Measurements from ENCODE around the gene RHBDD2.

The RHBDD2 gene

DNA sequence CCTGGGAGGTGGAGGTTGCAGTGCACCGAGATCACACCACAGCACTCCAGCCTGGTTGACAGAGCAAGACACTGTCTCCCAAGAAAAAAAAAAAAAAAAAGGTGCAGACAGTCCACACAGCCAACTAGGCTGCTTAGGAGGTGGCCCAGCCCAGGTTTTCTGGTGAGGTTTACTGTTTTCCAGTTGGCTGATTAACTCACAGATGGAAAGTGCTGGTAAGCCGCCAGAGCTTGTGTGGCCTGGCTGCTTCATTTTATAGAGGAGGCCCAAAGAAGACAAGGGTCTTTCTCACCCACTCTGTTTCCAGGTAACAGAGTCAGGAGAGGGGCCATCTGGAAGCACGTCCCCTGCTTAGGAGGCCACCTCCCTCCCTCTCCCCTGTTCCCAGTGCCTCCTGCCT, 6.2 kb downstream of the RHBDD2 start:
- no peak for ATAC-seq
- TF ChIP-seq SNAI2 (CRISPR knock-in tag; IDR thresholded peaks at IDR 0.05): no peak

GRCh38 chr7:75887669-75888369, 9.0 kb downstream of the RHBDD2 start:
- ATAC-seq: no peak
- TF ChIP-seq TCF4 (CRISPR knock-in tag; IDR thresholded peaks at IDR 0.05; ENCODE audit: borderline replicate concordance) (no peak), PATZ1 (CRISPR knock-in tag; IDR thresholded peaks at IDR 0.05; ENCODE audit: borderline replicate concordance) (no peak), ZNF565 (CRISPR knock-in tag; conservative IDR thresholded peaks at IDR 0.05; ENCODE audit: low read depth) (no peak), ZFP3 (CRISPR knock-in tag; IDR thresholded peaks at IDR 0.05) (no peak), TOX (CRISPR knock-in tag; IDR thresholded peaks at IDR 0.05; ENCODE audit: borderline replicate concordance) (no peak), ZNF8 (CRISPR knock-in tag; IDR thresholded peaks at IDR 0.05) (no peak), ARNTL (CRISPR knock-in tag; IDR thresholded peaks at IDR 0.05; ENCODE audit: borderline replicate concordance, low read depth) (no peak), ZFP30 (CRISPR knock-in tag; IDR thresholded peaks at IDR 0.05) (no peak), TSHZ2 (CRISPR knock-in tag; IDR thresholded peaks at IDR 0.05) (no peak), GLIS3 (CRISPR knock-in tag; IDR thresholded peaks at IDR 0.05) (no peak), SNAI2 (CRISPR knock-in tag; IDR thresholded peaks at IDR 0.05) (no peak), ZNF70 (CRISPR knock-in tag; IDR thresholded peaks at IDR 0.05) (no peak), RARB (CRISPR knock-in tag; IDR thresholded peaks at IDR 0.05) (no peak), ESRRG (CRISPR knock-in tag; IDR thresholded peaks at IDR 0.05) (no peak), OSR1 (CRISPR knock-in tag; IDR thresholded peaks at IDR 0.05) (no peak)
- TF ChIP-seq, protein P1, sequence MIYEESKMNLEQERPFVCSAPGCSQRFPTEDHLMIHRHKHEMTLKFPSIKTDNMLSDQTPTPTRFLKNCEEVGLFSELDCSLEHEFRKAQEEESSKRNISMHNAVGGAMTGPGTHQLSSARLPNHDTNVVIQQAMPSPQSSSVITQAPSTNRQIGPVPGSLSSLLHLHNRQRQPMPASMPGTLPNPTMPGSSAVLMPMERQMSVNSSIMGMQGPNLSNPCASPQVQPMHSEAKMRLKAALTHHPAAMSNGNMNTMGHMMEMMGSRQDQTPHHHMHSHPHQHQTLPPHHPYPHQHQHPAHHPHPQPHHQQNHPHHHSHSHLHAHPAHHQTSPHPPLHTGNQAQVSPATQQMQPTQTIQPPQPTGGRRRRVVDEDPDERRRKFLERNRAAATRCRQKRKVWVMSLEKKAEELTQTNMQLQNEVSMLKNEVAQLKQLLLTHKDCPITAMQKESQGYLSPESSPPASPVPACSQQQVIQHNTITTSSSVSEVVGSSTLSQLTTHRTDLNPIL (CRISPR knock-in tag; IDR thresholded peaks at IDR 0.05; ENCODE audit: low read depth): no peak
- TF ChIP-seq, protein P2, sequence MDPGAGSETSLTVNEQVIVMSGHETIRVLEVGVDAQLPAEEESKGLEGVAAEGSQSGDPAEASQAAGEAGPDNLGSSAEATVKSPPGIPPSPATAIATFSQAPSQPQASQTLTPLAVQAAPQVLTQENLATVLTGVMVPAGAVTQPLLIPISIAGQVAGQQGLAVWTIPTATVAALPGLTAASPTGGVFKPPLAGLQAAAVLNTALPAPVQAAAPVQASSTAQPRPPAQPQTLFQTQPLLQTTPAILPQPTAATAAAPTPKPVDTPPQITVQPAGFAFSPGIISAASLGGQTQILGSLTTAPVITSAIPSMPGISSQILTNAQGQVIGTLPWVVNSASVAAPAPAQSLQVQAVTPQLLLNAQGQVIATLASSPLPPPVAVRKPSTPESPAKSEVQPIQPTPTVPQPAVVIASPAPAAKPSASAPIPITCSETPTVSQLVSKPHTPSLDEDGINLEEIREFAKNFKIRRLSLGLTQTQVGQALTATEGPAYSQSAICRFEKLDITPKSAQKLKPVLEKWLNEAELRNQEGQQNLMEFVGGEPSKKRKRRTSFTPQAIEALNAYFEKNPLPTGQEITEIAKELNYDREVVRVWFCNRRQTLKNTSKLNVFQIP (CRISPR knock-in tag; IDR thresholded peaks at IDR 0.05; ENCODE audit: borderline replicate concordance, low read depth): no peak
- TF ChIP-seq, protein P3, sequence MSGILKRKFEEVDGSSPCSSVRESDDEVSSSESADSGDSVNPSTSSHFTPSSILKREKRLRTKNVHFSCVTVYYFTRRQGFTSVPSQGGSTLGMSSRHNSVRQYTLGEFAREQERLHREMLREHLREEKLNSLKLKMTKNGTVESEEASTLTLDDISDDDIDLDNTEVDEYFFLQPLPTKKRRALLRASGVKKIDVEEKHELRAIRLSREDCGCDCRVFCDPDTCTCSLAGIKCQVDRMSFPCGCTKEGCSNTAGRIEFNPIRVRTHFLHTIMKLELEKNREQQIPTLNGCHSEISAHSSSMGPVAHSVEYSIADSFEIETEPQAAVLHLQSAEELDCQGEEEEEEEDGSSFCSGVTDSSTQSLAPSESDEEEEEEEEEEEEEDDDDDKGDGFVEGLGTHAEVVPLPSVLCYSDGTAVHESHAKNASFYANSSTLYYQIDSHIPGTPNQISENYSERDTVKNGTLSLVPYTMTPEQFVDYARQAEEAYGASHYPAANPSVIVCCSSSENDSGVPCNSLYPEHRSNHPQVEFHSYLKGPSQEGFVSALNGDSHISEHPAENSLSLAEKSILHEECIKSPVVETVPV (CRISPR knock-in tag; IDR thresholded peaks at IDR 0.05): no peak

DNA sequence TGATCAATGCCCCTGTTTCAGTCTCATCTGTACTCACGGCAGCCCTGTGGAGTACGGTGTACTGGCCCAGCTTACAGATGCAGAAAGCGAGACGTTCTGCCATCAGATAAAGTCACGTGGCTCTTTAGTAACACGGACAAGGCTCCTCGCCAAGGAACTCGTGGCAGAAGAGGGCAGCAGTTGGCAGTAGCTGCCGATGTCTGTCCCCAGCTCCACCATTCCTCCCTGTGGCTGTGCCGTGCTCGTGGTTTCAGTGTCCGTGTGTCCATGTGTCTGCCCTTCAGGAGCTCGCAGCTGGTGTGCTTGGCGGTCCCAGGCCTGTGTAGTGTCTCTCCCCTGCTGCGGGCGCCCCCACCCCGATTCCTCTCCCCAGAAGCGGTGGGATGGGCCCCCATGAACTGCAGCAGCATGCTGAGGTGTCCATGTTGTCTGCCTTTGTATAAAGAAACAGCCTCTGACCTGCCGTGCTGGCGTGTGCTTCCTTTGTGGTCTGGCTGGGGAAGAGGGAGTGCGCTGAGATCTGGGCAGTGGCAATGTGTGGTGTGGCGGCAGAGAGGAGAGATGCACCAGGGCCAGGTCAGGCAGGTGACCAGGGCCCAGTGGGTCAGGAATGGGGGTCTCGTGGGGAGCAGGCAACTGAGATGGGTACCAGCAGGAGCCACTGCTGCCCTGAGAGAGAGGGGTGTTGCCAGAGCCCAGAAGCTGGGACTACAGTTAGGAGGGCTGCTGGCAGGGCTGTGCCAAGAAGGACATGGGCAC, 9.8 kb downstream of the RHBDD2 start:
- ATAC-seq: no peak; the same call in 2 of the 3 replicates
- no peak for TF ChIP-seq OSR1 (CRISPR knock-in tag; IDR thresholded peaks at IDR 0.05)
- no peak for TF ChIP-seq TOX (CRISPR knock-in tag; IDR thresholded peaks at IDR 0.05; ENCODE audit: borderline replicate concordance)
- TF ChIP-seq, protein P1 (CRISPR knock-in tag; IDR thresholded peaks at IDR 0.05; ENCODE audit: low read depth): no peak
- TF ChIP-seq TSHZ2 (CRISPR knock-in tag; IDR thresholded peaks at IDR 0.05): no peak
- no peak for TF ChIP-seq ZNF8 (CRISPR knock-in tag; IDR thresholded peaks at IDR 0.05)
- no peak for TF ChIP-seq ZFP3 (CRISPR knock-in tag; IDR thresholded peaks at IDR 0.05)
- TF ChIP-seq ISL1 (CRISPR knock-in tag; IDR thresholded peaks at IDR 0.05): no peak
- TF ChIP-seq, protein P2 (CRISPR knock-in tag; IDR thresholded peaks at IDR 0.05; ENCODE audit: borderline replicate concordance, low read depth): no peak
- no peak for TF ChIP-seq CSDC2 (CRISPR knock-in tag; IDR thresholded peaks at IDR 0.05)

Measured in SK-N-SH treated with all-trans-retinoic acid at 6 μM for 48 hours (cell line).